ENCODE data around the gene GPR153. TPM values are rescaled to one million over a fixed set of nuclear protein-coding genes. Genes with fewer than 3 reads are reported as not detected.

The GPR153 gene
- total RNA-seq, 1 experiment from 2014 or later = 6.1 TPM

DNA sequence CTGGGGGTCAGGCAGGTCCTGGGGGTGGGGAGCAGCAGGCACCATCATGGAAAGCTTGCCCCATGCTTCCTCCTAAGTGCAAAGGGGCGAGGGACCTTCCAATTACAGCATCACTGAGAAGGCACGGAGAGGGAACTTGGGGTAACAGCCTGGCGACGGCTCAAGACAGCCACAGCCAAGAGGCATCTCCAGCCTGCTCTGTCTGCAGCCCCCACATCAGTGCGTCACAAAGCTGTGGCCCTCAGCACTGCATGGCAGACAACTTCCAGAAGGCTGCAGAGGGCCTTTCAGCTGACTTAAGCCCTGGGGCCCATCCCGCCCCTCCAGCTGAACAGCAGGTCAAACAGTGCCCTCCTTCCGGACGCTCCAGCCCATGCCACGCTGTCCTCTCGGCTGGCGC lies 13.2 kb upstream of the GPR153 start:
- TF ChIP-seq EGR1 (IDR thresholded peaks at IDR 0.05; ENCODE audit: low read depth) = no peak
- TF ChIP-seq CEBPB (IDR thresholded peaks at IDR 0.05; ENCODE audit: low read depth) = no peak
- TF ChIP-seq JUND (IDR thresholded peaks at IDR 0.05) = no peak
- no peak for TF ChIP-seq SRF (IDR thresholded peaks at IDR 0.05; ENCODE audit: low read depth)
- TF ChIP-seq, protein P1, sequence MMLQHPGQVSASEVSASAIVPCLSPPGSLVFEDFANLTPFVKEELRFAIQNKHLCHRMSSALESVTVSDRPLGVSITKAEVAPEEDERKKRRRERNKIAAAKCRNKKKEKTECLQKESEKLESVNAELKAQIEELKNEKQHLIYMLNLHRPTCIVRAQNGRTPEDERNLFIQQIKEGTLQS (IDR thresholded peaks at IDR 0.05) = no peak
- no peak for TF ChIP-seq YY1 (IDR thresholded peaks at IDR 0.05; ENCODE audit: extremely low read depth, insufficient replicate concordance, low read depth, low read length)
- TF ChIP-seq ZNF274 (IDR thresholded peaks at IDR 0.05; ENCODE audit: low read depth, low read length) = no peak
- TF ChIP-seq TCF7L2 (IDR thresholded peaks at IDR 0.05; ENCODE audit: borderline replicate concordance, extremely low read depth, insufficient read depth, insufficient read length) = no peak
- H4K20me1 ChIP-seq (ENCODE audit: insufficient read depth) = no peaks in the 10 kb centered on the region
- H3K9me3 ChIP-seq (ENCODE audit: control insufficient read depth in 1 of 2, insufficient read depth in 1 of 2, low read depth in 1 of 2, low read length in 2 of 2) = no peaks in the 10 kb centered on the region
- intact Hi-C loops (cut with micrococcal nuclease) = no loop called here
- ChIA-PET POLR2A (no interaction called here), CTCF (no interaction called here), RAD21 (ENCODE audit: low non-redundant PET in 1 of 2, low total read pairs in 2 of 2, uncharacterized antibody in 2 of 2, unreplicated experiment in 2 of 2) (no interaction called here)
- H3K27ac ChIP-seq (ENCODE audit: low read depth, low read length) = no peak overlapping the region
- DNase-seq (ENCODE audit: low read depth, low spot score) = no peak
- H3K27me3 ChIP-seq (ENCODE audit: insufficient read depth, low read length) = no peaks in the 10 kb centered on the region
- no peak overlapping the region for H2AFZ ChIP-seq (ENCODE audit: low read depth, low read length, poor library complexity, severe bottlenecking)
- no peak overlapping the region for H3K9ac ChIP-seq (ENCODE audit: low read length)
- ATAC-seq = no peak
- no TSS peak for BruUV-seq (replicated peaks)
- H3K9me2 ChIP-seq (ENCODE audit: insufficient read depth) = no peaks in the 10 kb centered on the region
- no peaks in the 10 kb centered on the region for H3K36me3 ChIP-seq (ENCODE audit: control insufficient read depth in 1 of 2, insufficient read depth in 2 of 2, low read length in 2 of 2)
- no peaks in the 10 kb centered on the region for H3K79me2 ChIP-seq (ENCODE audit: insufficient read depth, low read length)
- no peaks in the 10 kb centered on the region for H3K4me1 ChIP-seq (ENCODE audit: control insufficient read depth in 1 of 2, insufficient read depth in 2 of 2, low read length in 2 of 2)
- no peak overlapping the region for H3K4me2 ChIP-seq (ENCODE audit: low read length)
- no peak overlapping the region for H3K4me3 ChIP-seq (replicated peaks in 1 of 2; ENCODE audit: low read depth in 1 of 2, low read length in 2 of 2)

DNA sequence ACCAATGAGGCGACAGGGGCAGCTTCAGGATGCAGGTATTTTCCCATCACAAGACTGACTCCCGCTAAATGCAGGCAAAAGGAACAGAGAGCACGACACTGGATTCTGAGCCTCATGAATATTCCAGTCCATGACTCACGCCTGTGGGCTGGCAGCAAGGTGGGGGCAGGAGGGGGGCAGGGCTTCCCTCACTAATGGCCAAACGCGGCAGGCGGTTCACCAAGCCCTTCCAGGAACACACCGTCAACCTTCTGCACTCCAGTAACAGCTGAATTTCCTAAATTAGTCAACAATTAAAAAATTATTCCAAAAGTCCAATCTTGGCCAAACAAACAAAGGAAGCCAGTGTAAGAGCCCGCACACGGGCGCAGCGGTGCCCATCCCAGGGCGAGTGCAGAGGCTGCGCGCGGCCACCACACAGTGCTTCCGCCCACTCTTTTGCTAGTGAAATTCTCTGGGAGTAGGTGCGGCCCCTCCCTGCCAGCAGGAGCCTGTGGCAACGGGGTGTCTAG lies 12.5 kb upstream of the GPR153 start:
- Histone ChIP-seq H3K27ac (ENCODE audit: low read depth, low read length) (no peak overlapping the region), H3K36me3 (ENCODE audit: control insufficient read depth in 1 of 2, insufficient read depth in 2 of 2, low read length in 2 of 2) (no peaks in the 10 kb centered on the region), H3K4me2 (ENCODE audit: low read length) (no peak overlapping the region), H4K20me1 (ENCODE audit: insufficient read depth) (no peaks in the 10 kb centered on the region), H3K4me1 (ENCODE audit: control insufficient read depth in 1 of 2, insufficient read depth in 2 of 2, low read length in 2 of 2) (no peaks in the 10 kb centered on the region), H2AFZ (ENCODE audit: low read depth, low read length, poor library complexity, severe bottlenecking) (no peak overlapping the region), H3K79me2 (ENCODE audit: insufficient read depth, low read length) (no peaks in the 10 kb centered on the region), H3K9ac (ENCODE audit: low read length) (no peak overlapping the region), H3K9me3 (ENCODE audit: control insufficient read depth in 1 of 2, insufficient read depth in 1 of 2, low read depth in 1 of 2, low read length in 2 of 2) (no peaks in the 10 kb centered on the region), H3K27me3 (ENCODE audit: insufficient read depth, low read length) (no peaks in the 10 kb centered on the region), H3K4me3 (replicated peaks in 1 of 2; ENCODE audit: low read depth in 1 of 2, low read length in 2 of 2) (no peak overlapping the region), H3K9me2 (ENCODE audit: insufficient read depth) (no peaks in the 10 kb centered on the region)
- CTCF ChIA-PET = no interaction called here
- DNase-seq (ENCODE audit: low read depth, low spot score) (no peak), ATAC-seq (no peak)
- intact Hi-C loops (cut with micrococcal nuclease) = no loop called here
- BruUV-seq (replicated peaks) = no TSS peak
- POLR2A ChIA-PET = no interaction called here
- RAD21 ChIA-PET (ENCODE audit: low non-redundant PET in 1 of 2, low total read pairs in 2 of 2, uncharacterized antibody in 2 of 2, unreplicated experiment in 2 of 2) = no interaction called here
- no peak for TF ChIP-seq POLR2A (IDR thresholded peaks at IDR 0.05; ENCODE audit: borderline replicate concordance, extremely low read depth, insufficient read depth, insufficient read length)
- no peak for TF ChIP-seq EZH2 (IDR thresholded peaks at IDR 0.05)
- TF ChIP-seq JUND (IDR thresholded peaks at IDR 0.05) = no peak
- no peak for TF ChIP-seq SP1 (IDR thresholded peaks at IDR 0.05; ENCODE audit: low read depth)
- no peak for TF ChIP-seq ELF1 (IDR thresholded peaks at IDR 0.05; ENCODE audit: borderline replicate concordance, low read depth)
- TF ChIP-seq ZFX (IDR thresholded peaks at IDR 0.05) = no peak
- no peak for TF ChIP-seq MAX (IDR thresholded peaks at IDR 0.05)
- TF ChIP-seq POLR2AphosphoS5 (IDR thresholded peaks at IDR 0.05; ENCODE audit: low read depth, low read length) = no peak
- TF ChIP-seq ZNF274 (IDR thresholded peaks at IDR 0.05; ENCODE audit: low read depth, low read length) = no peak
- no peak for TF ChIP-seq YY1 (IDR thresholded peaks at IDR 0.05; ENCODE audit: extremely low read depth, insufficient replicate concordance, low read depth, low read length)
